ENCODE data around the gene MTMR12.

MTMR12 gene

GRCh38 chr5:32259033-32259432 is 53.7 kb downstream of the MTMR12 start:
- WGBS (ENCODE audit: extremely low coverage, insufficient coverage, insufficient read length): no CpG with 5 or more reads among the region's 1 CpG

GRCh38 chr5:32258424-32258823 is 54.3 kb downstream of the MTMR12 start:
- no peak for DNase-seq
- Histone ChIP-seq H2BK120ac (ENCODE audit: insufficient read depth, low read length, poor library complexity) (no peak overlapping the region), H4K8ac (ENCODE audit: low read depth, low read length) (no peak overlapping the region), H2AFZ (ENCODE audit: insufficient read depth, low read length, poor library complexity) (no peak overlapping the region), H3K4me1 (ENCODE audit: control insufficient read depth in 1 of 2, insufficient read depth in 2 of 2, low read length in 2 of 2) (no peaks in the 10 kb centered on the region), H3K9me3 (ENCODE audit: insufficient read depth, low read depth, low read length) (no peaks in the 10 kb centered on the region), H2BK12ac (ENCODE audit: low read length) (no peak overlapping the region), H3K36me3 (ENCODE audit: control insufficient read depth in 1 of 2, insufficient read depth in 2 of 2, low read length in 2 of 2) (peaks cover 10 to 23% of the 10 kb centered on the region in 2 experiments), H3K27me3 (ENCODE audit: insufficient read depth, low read length) (no peaks in the 10 kb centered on the region), H3K79me1 (ENCODE audit: low read length) (no peaks in the 10 kb centered on the region), H3K18ac (ENCODE audit: low read length) (no peak overlapping the region), H3K23ac (ENCODE audit: low read length) (no peak overlapping the region), H4K12ac (ENCODE audit: low read depth, low read length) (no peak overlapping the region), H3K27ac (ENCODE audit: low read depth, low read length) (no peak overlapping the region), H3K14ac (ENCODE audit: low read length) (no peak overlapping the region), H3K79me2 (ENCODE audit: control insufficient read depth, insufficient read depth, low read length, poor library complexity) (no peaks in the 10 kb centered on the region), H3K4ac (ENCODE audit: low read depth, low read length) (no peak overlapping the region), H2BK5ac (ENCODE audit: low read depth, low read length, poor library complexity) (no peak overlapping the region), H2AK5ac (ENCODE audit: low read length) (no peak overlapping the region), H3K4me3 (ENCODE audit: low read depth, low read length) (no peak overlapping the region), H3K9ac (ENCODE audit: low read length) (no peak overlapping the region), H4K91ac (ENCODE audit: low read depth, low read length) (no peak overlapping the region), H3K4me2 (ENCODE audit: low read length) (no peak overlapping the region)
- no CpG with 5 or more reads among the region's 3 CpGs for WGBS (ENCODE audit: extremely low coverage, insufficient coverage, insufficient read length)

More at GRCh38 chr5:32259033-32259432, 53.7 kb downstream of the MTMR12 start:
- Histone ChIP-seq H4K8ac (ENCODE audit: low read depth, low read length) (no peak overlapping the region), H3K27ac (ENCODE audit: low read depth, low read length) (no peak overlapping the region), H3K4me3 (ENCODE audit: low read depth, low read length) (no peak overlapping the region), H3K36me3 (ENCODE audit: control insufficient read depth in 1 of 2, insufficient read depth in 2 of 2, low read length in 2 of 2) (peaks cover 6 to 22% of the 10 kb centered on the region in 2 experiments), H3K14ac (ENCODE audit: low read length) (no peak overlapping the region), H4K12ac (ENCODE audit: low read depth, low read length) (no peak overlapping the region), H3K9ac (ENCODE audit: low read length) (no peak overlapping the region), H3K23ac (ENCODE audit: low read length) (no peak overlapping the region), H3K9me3 (ENCODE audit: insufficient read depth, low read depth, low read length) (no peaks in the 10 kb centered on the region), H3K18ac (ENCODE audit: low read length) (no peak overlapping the region), H2BK5ac (ENCODE audit: low read depth, low read length, poor library complexity) (no peak overlapping the region), H3K4me1 (ENCODE audit: control insufficient read depth in 1 of 2, insufficient read depth in 2 of 2, low read length in 2 of 2) (no peaks in the 10 kb centered on the region), H2BK12ac (ENCODE audit: low read length) (no peak overlapping the region), H3K27me3 (ENCODE audit: insufficient read depth, low read length) (no peaks in the 10 kb centered on the region), H2AK5ac (ENCODE audit: low read length) (no peak overlapping the region), H4K91ac (ENCODE audit: low read depth, low read length) (no peak overlapping the region), H3K79me2 (ENCODE audit: control insufficient read depth, insufficient read depth, low read length, poor library complexity) (no peaks in the 10 kb centered on the region), H3K4me2 (ENCODE audit: low read length) (no peak overlapping the region), H3K4ac (ENCODE audit: low read depth, low read length) (no peak overlapping the region), H2BK120ac (ENCODE audit: insufficient read depth, low read length, poor library complexity) (no peak overlapping the region), H2AFZ (ENCODE audit: insufficient read depth, low read length, poor library complexity) (no peak overlapping the region), H3K79me1 (ENCODE audit: low read length) (no peaks in the 10 kb centered on the region)
- DNase-seq: no peak

- H4K91ac ChIP-seq (ENCODE audit: low read depth, low read length): no peak overlapping the region
- H2BK5ac ChIP-seq (ENCODE audit: low read depth, low read length, poor library complexity): no peak overlapping the region
- no peak overlapping the region for H2BK12ac ChIP-seq (ENCODE audit: low read length)
- peaks cover 7 to 18% of the 10 kb centered on the region in 2 experiments for H3K36me3 ChIP-seq (ENCODE audit: control insufficient read depth in 1 of 2, insufficient read depth in 2 of 2, low read length in 2 of 2)
- H3K79me2 ChIP-seq (ENCODE audit: control insufficient read depth, insufficient read depth, low read length, poor library complexity): no peaks in the 10 kb centered on the region
- no peak overlapping the region for H3K14ac ChIP-seq (ENCODE audit: low read length)
- H2BK120ac ChIP-seq (ENCODE audit: insufficient read depth, low read length, poor library complexity): no peak overlapping the region
- no peaks in the 10 kb centered on the region for H3K27me3 ChIP-seq (ENCODE audit: insufficient read depth, low read length)
- no peak overlapping the region for H3K23ac ChIP-seq (ENCODE audit: low read length)
- no peak overlapping the region for H3K4me2 ChIP-seq (ENCODE audit: low read length)
- H3K4me3 ChIP-seq (ENCODE audit: low read depth, low read length): no peak overlapping the region
- H2AK5ac ChIP-seq (ENCODE audit: low read length): no peak overlapping the region
- H4K8ac ChIP-seq (ENCODE audit: low read depth, low read length): no peak overlapping the region
- H4K12ac ChIP-seq (ENCODE audit: low read depth, low read length): no peak overlapping the region
- H3K79me1 ChIP-seq (ENCODE audit: low read length): no peaks in the 10 kb centered on the region
- H3K27ac ChIP-seq (ENCODE audit: low read depth, low read length): no peak overlapping the region
- WGBS (ENCODE audit: extremely low coverage, insufficient coverage, insufficient read length): no CpG with 5 or more reads among the region's 2 CpGs
- no peaks in the 10 kb centered on the region for H3K9me3 ChIP-seq (ENCODE audit: insufficient read depth, low read depth, low read length)
- no peak overlapping the region for H3K18ac ChIP-seq (ENCODE audit: low read length)
- no peak for DNase-seq
- no peaks in the 10 kb centered on the region for H3K4me1 ChIP-seq (ENCODE audit: control insufficient read depth in 1 of 2, insufficient read depth in 2 of 2, low read length in 2 of 2)
- no peak overlapping the region for H3K4ac ChIP-seq (ENCODE audit: low read depth, low read length)
- H3K9ac ChIP-seq (ENCODE audit: low read length): no peak overlapping the region
- H2AFZ ChIP-seq (ENCODE audit: insufficient read depth, low read length, poor library complexity): no peak overlapping the region
Measured at GRCh38 chr5:32255540-32255900, 57.2 kb downstream of the MTMR12 start.

DNA sequence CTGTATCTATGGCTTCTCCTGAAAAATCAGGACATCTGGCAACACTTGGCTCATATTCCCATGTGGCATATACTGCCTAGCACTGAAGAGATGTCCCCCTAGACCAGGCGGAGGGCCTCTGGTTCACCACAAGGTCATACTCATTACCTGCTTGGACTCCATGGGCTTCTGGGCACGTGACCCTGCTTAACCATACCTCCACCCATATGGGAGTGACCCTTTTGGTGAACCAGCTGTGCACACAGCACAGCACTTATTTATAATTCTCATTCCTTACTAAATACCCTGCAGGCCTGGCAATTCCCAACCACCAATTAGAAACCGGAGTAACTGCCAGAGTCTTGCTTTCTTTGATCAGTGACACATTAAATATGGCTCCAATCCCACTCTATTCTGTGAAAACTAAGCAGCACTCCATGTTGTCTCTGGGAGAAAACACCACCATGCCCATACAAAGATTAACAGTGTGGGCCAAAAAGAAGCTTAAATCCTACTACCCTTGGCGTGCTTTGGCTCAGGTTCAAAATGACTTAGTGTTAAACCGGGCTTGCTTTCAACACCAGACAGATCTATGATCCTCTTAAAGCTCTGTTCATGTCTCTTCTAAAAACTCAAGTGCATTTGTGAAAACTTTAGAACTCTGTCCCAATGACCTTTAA is 57.7 kb downstream of the MTMR12 start:
- Histone ChIP-seq H4K8ac (ENCODE audit: low read depth, low read length) (no peak overlapping the region), H3K36me3 (ENCODE audit: control insufficient read depth in 1 of 2, insufficient read depth in 2 of 2, low read length in 2 of 2) (peaks cover 5 to 18% of the 10 kb centered on the region in 2 experiments), H3K14ac (ENCODE audit: low read length) (no peak overlapping the region), H3K79me1 (ENCODE audit: low read length) (no peaks in the 10 kb centered on the region), H4K12ac (ENCODE audit: low read depth, low read length) (no peak overlapping the region), H3K27me3 (ENCODE audit: insufficient read depth, low read length) (no peaks in the 10 kb centered on the region), H2BK120ac (ENCODE audit: insufficient read depth, low read length, poor library complexity) (no peak overlapping the region), H3K9me3 (ENCODE audit: insufficient read depth, low read depth, low read length) (no peaks in the 10 kb centered on the region), H2BK12ac (ENCODE audit: low read length) (no peak overlapping the region), H3K23ac (ENCODE audit: low read length) (no peak overlapping the region), H3K4me3 (ENCODE audit: low read depth, low read length) (no peak overlapping the region), H4K91ac (ENCODE audit: low read depth, low read length) (no peak overlapping the region), H3K4me1 (ENCODE audit: control insufficient read depth in 1 of 2, insufficient read depth in 2 of 2, low read length in 2 of 2) (peaks cover 0 to 4% of the 10 kb centered on the region in 2 experiments), H3K4ac (ENCODE audit: low read depth, low read length) (no peak overlapping the region), H2AK5ac (ENCODE audit: low read length) (no peak overlapping the region), H2AFZ (ENCODE audit: insufficient read depth, low read length, poor library complexity) (no peak overlapping the region), H3K27ac (ENCODE audit: low read depth, low read length) (no peak overlapping the region), H2BK5ac (ENCODE audit: low read depth, low read length, poor library complexity) (no peak overlapping the region), H3K18ac (ENCODE audit: low read length) (no peak overlapping the region), H3K79me2 (ENCODE audit: control insufficient read depth, insufficient read depth, low read length, poor library complexity) (no peaks in the 10 kb centered on the region), H3K9ac (ENCODE audit: low read length) (no peak overlapping the region), H3K4me2 (ENCODE audit: low read length) (no peak overlapping the region)
- no CpG with 5 or more reads among the region's 5 CpGs for WGBS (ENCODE audit: extremely low coverage, insufficient coverage, insufficient read length)
- no peak for DNase-seq

All from trophoblast cell (in vitro differentiated cells and primary cell).